Frontal cortex (tissue), 4 donors: ENCODE results near the gene SCUBE1. TPM values are rescaled to one million over a fixed set of nuclear protein-coding genes. Genes with fewer than 3 reads are reported as not detected.

Experiments used
- DNase-seq, 2 donors: peaks; one replicate each; pipeline ENCODE4 v3.0.0; 2012; ENCODE audit warnings: low spot score in 2 of 2
- FAIRE-seq: peaks from 2 replicates; lab custom pipeline; 2012; peaks lifted over from hg19 to GRCh38; lab: Jason Lieb, UNC
- total RNA-seq: library from RNA; depleted of rRNA; stranded (reverse); fragments of >200 nt; gene quantifications from one replicate; pipeline ENCODE4 v1.2.3, GENCODE V29; 2014
- donor health status: control.
- donor health status: control.
- donor health status: control.

The SCUBE1 gene
- total RNA-seq, 1 donor from 2014 or later: 26.1 TPM

DNA sequence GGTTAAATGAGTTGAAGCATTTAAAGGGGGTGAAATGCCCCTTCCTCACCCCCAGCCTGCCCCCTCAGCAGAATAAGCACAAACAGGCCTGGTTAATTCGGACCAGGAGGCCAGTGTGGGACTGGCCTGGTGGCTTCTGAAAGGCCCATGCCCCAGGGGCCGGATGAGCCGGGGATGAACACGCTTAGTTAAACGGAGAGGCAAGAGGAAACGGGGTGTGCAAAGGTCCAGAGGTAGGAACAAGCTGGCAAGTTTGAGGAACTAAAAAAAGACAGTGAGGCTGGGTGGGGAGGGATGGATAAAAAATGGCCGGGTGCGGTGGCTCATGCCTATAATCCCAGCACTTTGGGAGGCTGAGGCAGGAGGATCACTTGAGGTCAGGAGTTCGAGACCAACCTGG, 11.5 kb downstream of the SCUBE1 start:
- no peak for FAIRE-seq
- DNase-seq: no peak

DNA sequence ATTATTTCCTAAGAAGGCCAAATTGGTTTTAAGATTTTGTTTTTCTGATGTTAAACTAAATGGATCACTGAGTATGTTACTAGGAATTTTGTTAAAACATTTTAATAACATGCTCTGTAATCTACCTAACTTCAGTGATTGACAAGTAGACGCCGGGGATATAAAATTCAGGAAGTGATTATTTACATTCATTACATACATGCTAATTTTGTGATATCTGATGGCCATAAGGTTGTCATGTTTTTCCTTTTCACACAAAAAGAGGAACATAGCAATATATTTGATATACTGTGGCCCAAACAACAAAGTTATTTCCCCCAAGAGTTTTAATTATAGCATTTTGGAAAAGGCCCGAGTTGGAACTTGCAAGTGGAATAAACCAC, 12.1 kb downstream of the SCUBE1 start:
- no peak for FAIRE-seq

DNA sequence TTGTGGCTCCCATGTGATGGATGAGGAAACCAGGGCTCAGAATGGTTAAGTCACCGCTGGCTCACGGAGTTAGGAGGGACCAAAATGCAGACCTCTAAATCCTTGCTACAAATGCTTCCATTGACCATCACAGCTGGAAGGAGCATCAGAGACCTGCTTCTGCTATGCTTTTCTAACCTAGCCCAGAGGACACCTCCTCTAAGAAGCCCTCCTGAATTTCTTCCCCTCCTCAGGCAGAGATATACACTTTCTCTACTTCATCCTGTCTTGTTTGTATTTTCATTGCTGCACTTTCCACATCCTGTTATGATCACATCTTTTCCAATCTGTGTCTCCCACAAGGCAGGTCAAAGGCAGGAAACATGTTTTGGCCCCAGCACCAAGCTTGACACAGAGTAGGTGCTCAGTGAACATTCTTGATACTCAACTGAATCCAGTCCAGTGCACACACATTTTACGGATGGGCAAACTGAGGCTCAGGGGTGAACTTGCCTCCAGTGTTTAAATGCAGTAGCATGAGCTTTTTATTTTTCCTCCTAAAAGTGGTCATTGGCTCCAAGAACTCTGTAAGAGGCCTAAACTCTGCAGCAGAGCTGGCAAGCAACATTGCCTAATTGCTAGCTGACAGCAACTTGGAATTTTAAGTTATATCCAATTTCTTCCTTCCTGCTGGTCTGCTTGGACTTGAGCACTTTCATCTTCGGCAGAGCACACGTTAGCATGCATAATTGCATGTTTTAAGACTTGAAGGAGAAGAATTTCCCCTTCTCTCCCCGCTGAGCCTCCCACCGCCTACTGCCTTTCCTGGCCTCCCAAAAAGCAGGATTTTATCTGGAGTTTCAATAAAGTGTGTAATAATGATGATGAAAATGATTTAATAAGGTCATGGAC, 12.7 kb downstream of the SCUBE1 start:
- DNase-seq (no peak), FAIRE-seq (no peak)

More for the DNA sequence above, 12.1 kb downstream of the SCUBE1 start:
- DNase-seq: no peak

DNA sequence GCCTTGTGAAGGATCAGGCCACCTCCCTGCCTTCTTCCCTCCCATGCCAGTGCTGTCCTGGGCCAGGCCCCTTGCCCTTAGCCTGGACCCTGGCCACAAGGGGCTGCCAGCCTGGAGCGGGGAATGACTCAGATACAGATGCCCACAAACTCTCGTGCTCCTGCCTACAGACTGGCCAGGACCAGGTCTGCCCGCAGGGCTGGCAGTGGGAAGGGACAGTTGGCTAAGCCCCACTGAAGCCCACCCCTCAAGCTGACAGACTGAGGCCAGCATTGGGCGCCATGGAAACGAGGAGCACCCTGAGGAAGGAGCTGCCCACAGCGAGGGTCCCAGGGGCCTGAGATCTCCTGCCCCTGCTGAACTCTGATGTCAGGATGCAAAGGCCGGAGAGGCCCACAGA, 14.1 kb downstream of the SCUBE1 start:
- DNase-seq (no peak), FAIRE-seq (no peak)

DNA sequence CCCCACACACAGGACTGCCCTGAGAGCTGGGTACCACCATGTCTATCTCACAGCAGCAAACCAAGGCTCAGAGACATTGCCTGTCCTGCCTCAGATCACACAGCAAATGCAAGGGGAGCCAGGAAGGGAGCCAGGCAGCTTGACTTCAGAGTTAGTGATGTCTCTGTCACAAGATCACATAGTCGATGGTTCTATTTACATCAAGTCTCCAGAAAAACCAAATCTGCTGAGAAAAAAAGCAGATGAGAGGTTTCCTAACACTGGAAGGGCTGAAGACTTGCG, 16.1 kb downstream of the SCUBE1 start:
- no peak for FAIRE-seq
- DNase-seq: no peak

DNA sequence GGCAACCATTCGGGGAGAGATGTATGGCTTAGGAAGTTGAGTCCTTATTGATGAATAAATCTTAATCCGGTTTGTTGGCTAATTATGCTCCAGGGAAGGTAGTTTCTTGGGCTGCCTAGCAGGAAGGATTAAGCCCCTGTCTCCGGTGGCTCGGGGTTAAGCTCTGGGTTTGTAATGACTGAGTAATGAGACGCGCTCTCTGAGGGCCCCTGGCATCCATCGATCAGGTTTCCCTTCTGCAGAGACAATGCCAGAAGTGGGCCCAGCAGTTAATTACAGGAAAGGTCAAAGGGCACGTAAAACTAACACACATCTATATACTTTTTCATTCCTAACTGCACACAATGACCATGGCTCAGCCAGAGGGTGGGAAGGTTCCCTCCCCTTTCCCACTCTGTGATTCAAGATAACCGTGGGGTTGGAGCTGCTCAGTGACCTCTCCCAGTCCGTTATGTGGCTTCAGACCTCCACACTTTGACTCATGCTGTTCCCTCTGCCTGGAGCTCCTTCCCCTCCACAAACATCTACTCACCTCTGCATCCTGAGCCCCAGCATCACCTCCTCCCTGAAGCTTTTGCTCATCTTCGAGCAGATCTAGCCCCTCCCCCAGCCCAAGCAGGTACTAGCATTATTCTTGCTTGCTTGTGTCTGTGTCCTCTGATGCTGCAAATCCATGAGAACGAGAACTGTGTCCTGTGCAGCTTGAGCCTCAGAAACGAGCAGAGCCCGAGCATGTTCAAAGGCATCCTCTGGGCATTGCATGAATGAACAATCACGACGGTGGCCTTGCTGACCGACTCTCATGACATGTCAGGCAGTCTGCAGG, 16.6 kb downstream of the SCUBE1 start:
- no peak for FAIRE-seq
- no peak for DNase-seq

DNA sequence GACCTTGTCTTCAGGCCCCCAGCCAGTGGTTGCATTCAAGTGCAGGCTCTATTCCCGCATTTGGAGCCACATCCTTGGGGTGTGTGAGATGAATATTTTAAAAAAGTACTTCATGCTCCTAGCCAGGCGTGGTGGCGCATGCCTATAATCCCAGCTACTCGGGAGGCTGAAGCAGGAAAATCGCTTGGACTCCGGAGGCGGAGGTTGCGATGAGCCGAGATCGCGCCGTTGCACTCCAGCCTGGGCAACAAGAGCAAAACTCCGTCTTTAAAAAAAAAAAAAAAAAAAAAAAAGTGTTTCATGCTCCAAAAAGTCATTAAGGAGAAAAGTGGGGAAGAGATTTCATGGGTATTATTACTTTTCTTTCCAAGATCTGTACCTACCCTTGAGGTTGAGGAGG, 18.0 kb downstream of the SCUBE1 start:
- DNase-seq (no peak), FAIRE-seq (no peak)

DNA sequence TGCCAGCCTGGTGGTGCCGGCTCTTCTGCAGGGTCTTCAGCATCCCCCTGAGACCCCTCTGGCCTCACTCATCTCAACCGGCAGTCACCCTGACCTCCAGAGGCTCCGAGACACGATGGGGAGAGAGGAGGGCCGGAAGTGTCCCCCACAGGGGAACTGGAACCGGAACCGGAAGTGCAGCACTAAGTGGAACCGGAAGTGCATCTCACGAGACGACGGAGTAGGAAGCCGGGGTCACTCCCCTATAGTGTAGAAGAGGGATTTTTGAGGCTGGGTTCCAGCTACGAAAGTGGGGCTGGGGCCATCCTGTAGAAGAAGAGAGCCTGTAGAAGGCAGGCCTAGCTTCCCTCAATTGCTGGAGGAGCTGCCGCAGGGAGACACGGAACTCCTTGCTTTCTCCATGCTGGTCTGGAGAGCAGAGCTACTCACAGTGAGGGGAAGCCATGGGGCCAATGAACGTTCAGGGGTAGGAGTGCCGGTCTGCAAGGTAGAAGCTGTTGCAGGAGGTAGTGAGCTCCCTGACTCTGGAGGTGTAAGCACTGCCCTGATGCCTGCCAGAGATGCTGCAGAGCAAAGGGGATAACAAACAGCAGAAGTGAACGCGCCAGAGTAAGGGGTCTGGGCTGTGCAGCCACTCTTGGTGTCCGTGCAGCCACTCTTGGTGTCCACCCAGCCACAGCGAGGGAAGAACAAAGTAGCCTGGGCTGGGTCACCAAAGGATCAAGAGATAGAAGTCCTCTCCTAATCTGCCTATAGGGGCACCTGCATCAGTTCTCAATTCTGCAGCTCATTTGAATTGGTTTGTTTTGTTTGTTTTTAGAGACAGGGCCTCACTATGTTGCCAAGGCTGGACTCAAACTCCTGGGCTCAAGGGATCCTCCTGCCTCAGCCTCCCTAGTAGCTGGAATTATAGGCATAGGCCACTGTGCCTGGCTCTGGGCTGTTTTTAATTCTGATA, 21.9 kb downstream of the SCUBE1 start:
- FAIRE-seq (no peak), DNase-seq (no peak)

DNA sequence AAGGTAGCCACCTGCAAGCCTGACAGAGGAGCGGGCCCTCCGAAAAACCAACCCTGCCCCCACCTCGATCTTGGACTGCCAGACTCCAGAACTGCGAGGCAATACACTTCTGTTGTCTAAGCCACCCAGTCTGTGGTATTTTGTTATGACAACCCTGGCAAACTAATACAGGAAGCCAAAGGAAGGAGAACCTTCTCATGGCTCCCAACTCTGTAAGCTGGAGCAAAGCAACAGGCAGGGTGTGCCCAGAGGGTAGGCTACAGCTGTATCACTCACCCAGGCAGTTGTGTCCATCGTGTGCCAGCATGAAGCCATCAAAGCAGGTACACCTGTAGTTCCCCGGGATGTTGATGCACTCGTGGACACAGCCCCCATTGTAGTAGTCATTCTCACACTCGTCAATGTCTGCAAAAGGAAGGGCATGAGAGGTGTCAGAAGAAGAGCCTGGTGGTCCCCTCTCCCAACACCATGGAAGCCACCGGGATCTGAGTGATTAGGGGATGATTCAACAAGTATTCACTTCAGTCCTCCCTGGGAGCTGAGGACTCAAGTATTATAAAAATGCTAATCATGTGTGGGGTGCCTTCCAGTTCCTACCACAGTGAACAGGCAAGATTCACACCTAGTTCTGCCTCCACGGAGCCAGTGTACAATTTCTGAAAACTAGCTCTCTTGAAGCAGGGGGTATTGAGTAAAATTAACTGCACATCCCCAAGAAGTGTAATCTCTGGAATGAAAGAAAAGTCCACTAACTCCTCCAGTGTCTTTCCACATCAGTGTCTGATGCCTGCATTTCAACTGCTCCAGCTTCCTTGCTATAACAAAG, 23.3 kb downstream of the SCUBE1 start:
- no peak for DNase-seq

DNA sequence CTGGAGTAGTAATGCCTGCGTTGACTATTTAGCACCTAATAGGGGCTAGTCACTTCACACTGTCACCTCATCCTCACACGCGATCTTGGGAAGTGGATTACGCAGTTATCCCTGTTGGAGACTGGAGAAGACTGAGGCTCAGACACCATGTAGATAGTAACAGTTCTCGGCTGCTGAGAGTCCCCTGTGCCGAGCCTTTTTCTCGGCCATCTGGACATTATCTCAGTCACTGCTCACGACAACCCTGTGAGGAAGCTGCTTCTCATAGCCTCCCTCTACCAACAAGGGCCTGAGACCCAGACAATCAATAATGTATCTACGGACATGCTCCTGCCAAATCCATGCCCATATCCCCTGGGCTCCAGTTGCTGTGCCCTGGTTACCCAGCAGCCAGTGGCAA, 25.9 kb downstream of the SCUBE1 start:
- no peak for DNase-seq
- FAIRE-seq: no peak

More for the DNA sequence above, 23.3 kb downstream of the SCUBE1 start:
- no peak for FAIRE-seq

DNA sequence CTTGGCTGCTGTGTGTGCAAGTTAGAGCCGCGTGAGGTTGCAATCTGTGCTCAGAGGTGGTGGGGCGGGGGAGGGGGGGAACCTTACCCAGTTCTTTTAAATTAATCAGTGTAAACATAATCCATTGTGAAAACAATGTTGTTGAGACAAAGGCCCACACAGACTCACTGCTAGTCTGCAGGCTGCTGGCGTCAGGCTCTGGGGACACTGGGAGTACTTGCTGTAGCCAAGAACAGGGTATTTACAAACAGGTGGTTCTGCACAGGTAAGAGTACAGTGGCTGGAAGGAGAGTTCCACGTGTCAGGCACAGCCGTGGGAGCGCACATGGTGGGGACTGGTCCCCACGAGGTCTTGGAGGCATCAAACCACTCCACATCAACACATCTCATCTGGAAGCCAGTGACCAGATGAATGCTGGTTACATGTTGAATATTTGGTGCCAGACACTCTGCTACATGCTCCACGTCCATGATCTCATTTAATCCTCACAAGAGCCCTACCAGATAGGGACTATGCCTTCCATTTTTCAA, 27.4 kb downstream of the SCUBE1 start:
- no peak for DNase-seq
- no peak for FAIRE-seq

DNA sequence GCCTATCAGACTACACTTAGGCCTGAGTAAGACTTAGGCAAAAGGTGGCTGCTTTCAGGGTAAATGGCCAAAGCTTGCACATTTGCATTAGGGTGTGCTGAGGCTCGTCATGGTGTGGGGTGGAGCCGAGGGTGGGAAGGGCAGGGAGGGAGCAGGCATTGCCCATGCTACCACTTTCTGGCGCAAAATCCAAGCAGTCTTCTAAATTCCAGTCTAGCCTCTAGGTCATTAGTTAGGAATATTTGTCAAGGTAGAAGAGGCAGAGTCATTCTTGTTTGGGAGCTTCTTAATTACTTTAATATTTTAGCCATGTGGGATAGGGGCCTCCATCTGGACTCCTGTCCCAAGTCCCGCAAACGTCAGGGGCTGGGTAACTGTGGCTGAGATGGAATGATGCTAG, 28.6 kb downstream of the SCUBE1 start:
- DNase-seq (no peak), FAIRE-seq (no peak)

DNA sequence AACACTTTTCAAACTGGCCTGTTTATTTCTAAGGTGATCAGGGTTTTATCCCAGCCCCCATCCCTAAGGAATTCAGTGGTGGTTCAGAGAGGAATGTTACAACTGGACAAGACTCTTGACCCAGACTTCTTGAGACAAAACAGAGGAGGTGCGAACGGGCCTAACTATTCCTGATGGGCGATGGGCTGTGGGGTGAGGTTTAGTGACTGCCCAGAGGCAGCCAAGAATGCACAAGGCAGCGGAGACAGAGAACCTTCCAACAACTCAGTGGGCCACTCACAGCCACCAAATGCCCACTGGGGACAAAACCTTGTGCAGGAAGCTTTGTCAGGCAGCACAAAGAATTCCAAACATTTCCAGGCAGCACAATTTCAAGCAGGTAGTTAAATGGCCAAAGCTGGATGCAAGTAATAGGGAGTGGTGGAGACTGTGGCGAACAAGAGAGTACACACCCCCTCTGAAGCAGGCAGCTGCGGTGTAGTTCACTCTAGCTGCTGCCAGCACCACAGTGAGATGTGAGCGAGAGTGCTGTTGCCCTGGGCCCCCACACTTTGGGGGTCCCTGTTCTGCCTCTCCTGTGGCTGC, 29.2 kb downstream of the SCUBE1 start:
- FAIRE-seq: no peak
- no peak for DNase-seq

DNA sequence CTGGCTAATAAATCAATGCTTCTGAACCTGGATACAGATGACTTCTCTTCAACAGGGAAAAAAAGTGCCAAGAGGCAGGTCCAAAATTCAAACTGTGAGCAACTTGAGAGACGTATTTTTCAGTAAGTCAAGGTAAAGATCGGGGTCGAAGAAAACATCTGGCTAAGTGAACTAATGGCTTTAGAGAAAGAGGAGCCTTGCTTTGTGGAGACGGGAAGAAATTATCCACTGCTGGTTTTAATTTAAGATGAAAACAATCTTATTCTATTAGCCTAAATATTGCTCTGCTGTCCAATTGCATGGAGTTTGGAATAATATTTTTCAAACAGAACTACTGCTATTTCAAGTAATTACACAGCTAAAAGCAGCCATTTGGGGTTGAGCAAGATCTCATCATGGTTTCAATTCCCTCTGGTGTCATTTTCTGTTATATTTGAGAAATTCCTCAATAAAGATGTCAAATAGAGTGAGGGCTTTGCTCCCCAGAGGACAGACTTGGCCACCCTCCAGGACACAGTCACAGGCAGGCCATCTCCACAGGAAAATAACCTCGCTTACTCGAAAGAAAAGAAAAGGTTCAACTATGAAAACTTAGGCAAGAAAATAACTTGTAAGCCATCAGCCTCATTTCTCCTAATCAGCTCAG, 29.8 kb downstream of the SCUBE1 start:
- DNase-seq (no peak), FAIRE-seq (no peak)

DNA sequence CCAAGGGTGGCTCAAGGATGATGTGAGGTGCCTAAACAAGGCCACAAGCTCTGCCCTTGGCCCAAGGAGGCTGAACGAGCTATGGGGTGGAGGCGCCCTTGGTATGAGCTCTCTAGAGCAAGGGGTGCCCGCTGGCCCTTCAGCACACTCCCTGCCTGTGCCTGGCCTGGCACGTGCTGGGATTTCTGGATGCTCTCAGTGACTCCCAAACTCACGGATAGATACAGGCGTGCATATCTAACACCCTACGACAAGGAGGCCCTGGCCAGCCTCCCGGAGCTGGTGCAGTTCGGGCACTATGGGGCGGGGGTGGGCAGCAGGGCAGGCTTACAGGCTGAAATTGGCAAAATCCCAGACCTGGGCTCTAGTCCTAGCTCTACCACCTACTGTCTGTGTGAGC, 30.6 kb downstream of the SCUBE1 start:
- no peak for FAIRE-seq

DNA sequence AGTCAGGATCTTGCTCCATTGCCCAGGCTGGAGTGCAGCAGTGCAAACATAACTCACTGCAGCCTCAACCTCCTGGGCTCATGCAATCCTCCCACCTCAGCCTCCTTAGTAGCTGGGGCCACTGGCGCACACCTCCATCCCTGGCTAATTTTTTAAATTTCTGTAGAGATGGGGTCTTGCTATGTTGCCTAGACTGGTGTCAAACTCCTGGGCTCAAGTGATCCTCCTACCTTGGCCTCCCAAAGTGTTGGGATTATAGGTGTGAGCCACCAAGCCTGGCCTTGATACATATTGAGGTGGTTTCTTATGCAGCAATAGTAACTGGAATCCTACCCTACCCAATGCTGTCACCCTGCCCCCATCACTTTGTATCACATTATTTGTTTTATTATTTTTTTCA, 32.4 kb downstream of the SCUBE1 start:
- FAIRE-seq: no peak
- no peak for DNase-seq

More for the DNA sequence above, 30.6 kb downstream of the SCUBE1 start:
- DNase-seq: no peak

DNA sequence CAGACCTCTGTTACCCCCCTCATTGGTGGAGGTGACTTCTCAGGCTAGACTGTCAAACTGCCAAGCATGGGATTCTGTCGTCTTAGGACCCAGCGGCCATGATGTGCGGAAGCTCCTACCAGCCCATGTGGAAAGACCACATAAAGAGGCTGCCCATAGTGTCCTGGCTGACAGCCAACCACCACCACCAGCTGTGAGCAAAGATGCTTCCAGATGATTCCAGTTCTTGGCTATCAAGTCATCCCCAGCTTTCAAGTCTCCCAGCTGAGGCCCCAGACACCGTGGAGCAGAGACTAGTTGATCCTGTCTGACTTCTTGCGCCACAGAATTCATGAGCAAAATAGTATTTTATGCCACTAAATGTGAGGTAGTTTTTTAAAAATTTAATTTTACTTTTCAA, 32.9 kb downstream of the SCUBE1 start:
- no peak for FAIRE-seq

DNA sequence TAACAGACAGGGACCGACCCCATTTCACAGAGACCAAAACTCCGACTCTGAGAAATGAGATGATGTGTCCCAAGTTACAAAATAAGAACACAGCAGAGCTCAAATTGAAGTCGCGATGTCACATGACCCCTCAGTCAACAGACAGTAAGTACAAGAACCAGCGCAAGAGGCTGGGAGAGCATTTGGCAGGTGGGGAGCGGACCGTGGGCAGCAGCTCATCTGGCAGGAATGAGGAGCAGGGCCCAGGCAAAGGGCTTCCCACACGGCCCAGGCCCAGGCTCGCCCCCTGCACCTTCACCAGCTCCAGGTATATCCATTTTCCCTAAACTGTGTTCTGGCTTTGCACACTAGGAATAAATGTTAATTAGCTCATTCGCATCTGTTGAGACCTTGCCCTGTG, 34.3 kb downstream of the SCUBE1 start:
- DNase-seq (no peak), FAIRE-seq (no peak)

More for the DNA sequence above, 32.9 kb downstream of the SCUBE1 start:
- DNase-seq: no peak
